DMS 273 (cell line): ENCODE results near the gene PCDHA6.
A peak's percentile ranks its signal among the peaks of the same experiment; 100 is the strongest.
"Not testable (repeated sequence)": the region's sequence is repeated elsewhere in the genome, so short reads cannot be mapped to it uniquely, and the experiment has no call there.

Source experiments
- DNase-seq: peaks from one replicate; lab custom pipeline; 2025; ENCODE audit not compliant: unreplicated experiment; lab: John Stamatoyannopoulos, UW

The PCDHA6 gene

DNA sequence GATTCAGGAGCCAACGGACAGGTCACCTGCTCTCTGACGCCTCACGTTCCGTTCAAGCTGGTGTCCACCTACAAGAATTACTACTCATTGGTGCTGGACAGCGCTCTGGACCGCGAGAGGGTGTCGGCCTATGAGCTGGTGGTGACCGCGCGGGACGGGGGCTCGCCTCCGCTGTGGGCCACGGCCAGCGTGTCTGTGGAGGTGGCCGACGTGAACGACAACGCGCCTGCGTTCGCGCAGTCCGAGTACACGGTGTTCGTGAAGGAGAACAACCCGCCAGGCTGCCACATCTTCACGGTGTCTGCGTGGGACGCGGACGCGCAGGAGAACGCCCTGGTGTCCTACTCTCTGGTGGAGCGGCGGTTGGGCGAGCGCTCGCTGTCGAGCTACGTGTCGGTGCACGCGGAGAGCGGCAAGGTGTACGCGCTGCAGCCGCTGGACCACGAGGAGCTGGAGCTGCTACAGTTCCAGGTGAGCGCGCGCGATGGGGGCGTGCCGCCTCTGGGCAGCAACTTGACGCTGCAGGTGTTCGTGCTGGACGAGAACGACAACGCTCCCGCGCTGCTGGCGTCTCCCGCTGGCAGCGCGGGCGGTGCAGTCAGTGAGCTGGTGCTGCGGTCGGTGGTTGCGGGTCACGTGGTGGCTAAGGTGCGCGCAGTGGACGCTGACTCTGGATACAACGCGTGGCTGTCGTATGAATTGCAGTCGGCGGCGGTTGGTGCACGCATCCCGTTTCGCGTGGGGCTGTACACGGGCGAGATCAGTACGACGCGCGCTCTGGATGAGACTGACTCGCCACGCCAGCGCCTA, 29.6 kb downstream of the PCDHA6 start:
- no peak for DNase-seq

- no peak for DNase-seq
Observed at GRCh38 chr5:140857987-140858240, 30.2 kb downstream of the PCDHA6 start.

DNA sequence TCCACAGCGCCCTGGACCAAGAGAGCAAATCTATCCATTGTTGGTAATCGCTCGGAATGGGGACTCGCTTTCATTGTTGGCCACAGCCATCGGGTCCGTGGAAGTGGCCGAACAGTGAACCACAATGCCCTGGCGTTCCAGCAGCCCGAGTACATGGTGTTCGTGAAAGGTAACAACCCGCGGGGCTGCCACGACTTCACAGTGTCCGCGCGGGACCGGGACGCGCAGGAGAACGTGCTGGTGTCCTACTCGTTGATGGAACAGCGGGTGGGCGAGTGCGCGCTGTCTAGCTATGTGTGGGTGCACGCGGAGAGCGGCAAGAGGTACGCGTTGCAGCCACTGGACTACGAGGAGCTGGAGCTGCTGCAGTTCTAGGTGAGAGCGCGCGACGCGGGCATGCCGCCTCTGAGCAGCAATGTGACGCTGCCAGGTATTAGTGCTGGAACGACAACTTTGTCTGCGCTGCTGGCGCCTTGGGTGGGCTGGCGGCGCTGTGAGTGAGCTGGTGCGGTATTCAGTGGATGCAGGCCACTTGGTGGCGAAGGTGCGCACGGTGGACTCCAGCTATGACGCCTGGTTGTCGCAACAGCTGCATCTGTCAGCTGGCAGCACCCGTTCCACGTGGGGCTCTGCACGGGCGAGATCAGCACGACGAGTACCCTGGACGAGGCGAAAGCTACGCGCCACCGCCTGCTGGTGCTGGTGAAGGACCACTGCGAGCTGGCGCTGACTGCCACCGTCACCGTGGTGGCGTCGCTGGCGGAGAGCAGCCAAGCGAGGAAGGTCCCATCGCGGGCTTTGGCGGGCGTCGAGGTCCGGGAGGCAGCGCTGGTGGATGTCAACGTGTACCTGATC, 34.9 kb downstream of the PCDHA6 start:
- DNase-seq: no peak

DNA sequence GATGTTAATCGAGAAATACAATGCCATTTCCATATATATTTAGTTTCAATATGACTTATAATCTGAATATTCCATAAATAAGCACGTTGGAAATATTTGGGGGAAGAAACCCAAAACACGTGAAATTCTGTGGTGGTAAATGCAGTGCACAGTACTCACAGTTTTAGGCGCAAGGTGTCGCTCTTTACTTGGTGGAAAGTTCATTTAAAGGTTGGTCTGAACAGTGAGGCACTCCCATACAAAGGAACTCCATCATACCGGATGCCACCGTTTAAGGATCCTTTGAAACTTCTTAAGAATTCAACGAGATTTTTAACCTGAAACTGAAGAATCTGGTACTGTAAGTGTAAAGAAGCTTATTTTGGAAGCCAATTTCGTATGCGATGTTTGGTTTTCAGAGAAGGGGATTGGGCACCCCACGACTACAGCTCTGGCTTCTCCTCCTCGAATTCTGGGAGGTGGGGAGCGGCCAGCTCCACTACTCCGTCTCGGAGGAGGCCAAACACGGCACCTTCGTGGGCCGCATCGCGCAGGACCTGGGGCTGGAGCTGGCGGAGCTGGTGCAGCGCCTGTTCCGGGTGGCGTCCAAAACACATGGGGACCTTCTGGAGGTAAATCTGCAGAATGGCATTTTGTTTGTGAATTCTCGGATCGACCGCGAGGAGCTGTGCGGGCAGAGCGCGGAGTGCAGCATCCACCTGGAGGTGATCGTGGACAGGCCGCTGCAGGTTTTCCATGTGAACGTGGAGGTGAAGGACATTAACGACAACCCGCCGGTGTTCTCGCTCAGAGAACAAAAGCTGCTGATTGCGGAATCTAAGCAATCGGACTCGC, 41.2 kb downstream of the PCDHA6 start, which contains the start of gene PCDHA11:
PCDHA11 (plus strand) TSS at position 237 of the 834 bp plus-strand sequence; CDS start at position 384, 147 bp downstream.
- peak; percentile 83 for DNase-seq

- no peak for DNase-seq
Observed at GRCh38 chr5:140869555-140869886, 41.8 kb downstream of the PCDHA6 start.

DNA sequence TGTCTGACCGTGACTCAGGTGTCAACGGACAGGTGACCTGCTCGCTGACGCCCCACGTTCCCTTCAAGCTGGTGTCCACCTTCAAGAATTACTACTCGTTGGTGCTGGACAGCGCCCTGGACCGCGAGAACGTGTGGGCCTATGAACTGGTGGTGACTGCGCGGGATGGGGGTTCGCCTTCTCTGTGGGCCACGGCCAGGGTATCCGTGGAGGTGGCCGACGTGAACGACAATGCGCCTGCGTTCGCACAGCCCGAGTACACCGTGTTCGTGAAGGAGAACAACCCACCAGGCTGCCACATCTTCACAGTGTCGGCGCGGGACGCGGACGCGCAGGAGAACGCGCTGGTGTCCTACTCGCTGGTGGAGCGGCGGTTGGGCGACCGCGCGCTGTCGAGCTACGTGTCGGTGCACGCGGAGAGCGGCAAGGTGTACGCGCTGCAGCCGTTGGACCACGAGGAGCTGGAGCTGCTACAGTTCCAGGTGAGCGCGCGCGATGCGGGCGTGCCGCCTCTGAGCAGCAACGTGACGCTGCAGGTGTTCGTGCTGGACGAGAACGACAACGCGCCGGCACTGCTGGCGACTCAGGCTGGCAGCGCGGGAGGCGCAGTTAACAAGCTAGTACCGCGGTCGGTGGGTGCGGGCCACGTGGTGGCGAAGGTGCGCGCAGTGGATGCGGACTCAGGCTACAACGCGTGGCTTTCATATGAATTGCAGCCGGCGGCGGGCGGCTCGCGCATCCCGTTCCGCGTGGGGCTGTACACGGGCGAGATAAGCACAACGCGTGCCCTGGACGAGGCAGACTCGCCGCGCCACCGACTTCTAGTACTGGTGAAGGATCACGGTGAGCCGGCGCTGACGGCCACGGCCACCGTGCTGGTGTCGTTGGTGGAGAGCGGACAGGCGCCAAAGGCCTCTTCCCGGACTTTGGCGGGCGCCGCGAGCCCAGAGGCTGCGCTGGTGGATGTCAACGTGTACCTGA, 42.8 kb downstream of the PCDHA6 start:
- no peak for DNase-seq

- no peak for DNase-seq
Observed at GRCh38 chr5:140875085-140876065, 47.6 kb downstream of the PCDHA6 start, which contains the start of gene PCDHA12. TSS of gene PCDHA12 (plus strand) at chr5:140875308. CDS start at chr5:140875473, 165 bp downstream.

DNA sequence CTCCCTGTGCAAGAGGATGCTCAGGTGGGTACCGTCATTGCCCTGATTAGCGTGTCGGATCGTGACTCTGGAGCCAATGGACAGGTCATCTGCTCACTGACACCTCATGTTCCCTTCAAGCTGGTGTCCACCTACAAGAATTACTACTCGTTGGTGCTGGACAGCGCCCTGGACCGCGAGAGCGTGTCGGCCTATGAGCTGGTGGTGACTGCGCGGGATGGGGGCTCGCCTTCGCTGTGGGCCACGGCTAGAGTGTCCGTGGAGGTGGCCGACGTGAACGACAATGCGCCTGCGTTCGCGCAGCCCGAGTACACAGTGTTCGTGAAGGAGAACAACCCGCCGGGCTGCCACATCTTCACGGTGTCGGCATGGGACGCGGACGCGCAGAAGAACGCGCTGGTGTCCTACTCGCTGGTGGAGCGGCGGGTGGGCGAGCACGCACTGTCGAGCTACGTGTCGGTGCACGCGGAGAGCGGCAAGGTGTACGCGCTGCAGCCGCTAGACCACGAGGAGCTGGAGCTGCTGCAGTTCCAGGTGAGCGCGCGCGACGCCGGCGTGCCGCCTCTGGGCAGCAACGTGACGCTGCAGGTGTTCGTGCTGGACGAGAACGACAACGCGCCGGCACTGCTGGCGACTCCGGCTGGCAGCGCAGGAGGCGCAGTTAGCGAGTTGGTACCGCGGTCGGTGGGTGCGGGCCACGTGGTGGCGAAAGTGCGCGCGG, 48.9 kb downstream of the PCDHA6 start:
- DNase-seq: not testable (repeated sequence)

GRCh38 chr5:140877262-140877581, 49.5 kb downstream of the PCDHA6 start:
- DNase-seq: no peak
